PC-3 (cell line): Measurements from ENCODE around the gene PHF21B. TPM values are rescaled to one million over a fixed set of nuclear protein-coding genes. Genes with fewer than 3 reads are reported as not detected.

Experiments used
- ATAC-seq: fragments of 200-7000 bp; cut with Tn5 transposase; 2 replicates; pipeline ENCODE4 v1.9.1; 2020; ENCODE audit warnings: mild to moderate bottlenecking, moderate library complexity
- BruUV-seq: library from RNA; stranded (reverse); fragments of 400-500 nt; replicated peaks from 2 replicates; lab custom pipeline; 2021; lab: Mats Ljungman, UMichigan
- CTCF ChIA-PET: fragments of 300-600 bp; sonication (Branson Sonifier 250); formaldehyde crosslinking; loops from one replicate; lab custom pipeline; 2022; ENCODE audit warnings: antibody characterized with exemption; lab: Charles Lee
- POLR2A ChIA-PET: fragments of 300-600 bp; sonication (Branson Sonifier 250); formaldehyde crosslinking; loops from one replicate; lab custom pipeline; 2022; ENCODE audit warnings: antibody characterized with exemption; ENCODE audit not compliant: unreplicated experiment; lab: Charles Lee
- DNase-seq: peaks from one replicate; pipeline ENCODE4 v3.0.0-alpha.2; 2015
- H2AFZ ChIP-seq: fragments of 300-600 bp; sonication (generic); 2 replicates; pipeline ENCODE4 v1.6.0; 2016; ENCODE audit warnings: antibody characterized with exemption, low read length
- H3F3A ChIP-seq: fragments of 300-600 bp; sonication (generic); one replicate; pipeline ENCODE4 v1.6.0; 2017; ENCODE audit warnings: antibody characterized with exemption, low read length, control low read depth, mild to moderate bottlenecking; ENCODE audit not compliant: unreplicated experiment
- H3K27ac ChIP-seq: fragments of 300-600 bp; sonication (generic); 2 replicates; pipeline ENCODE4 v1.5.1; 2016; ENCODE audit warnings: mild to moderate bottlenecking, low read length
- H3K27me3 ChIP-seq: fragments of 300-600 bp; sonication (generic); 2 replicates; pipeline ENCODE4 v1.6.1; 2016; ENCODE audit warnings: low read length, mixed read lengths
- H3K36me3 ChIP-seq: fragments of 300-600 bp; sonication (generic); 2 replicates; pipeline ENCODE4 v1.6.1; 2016; ENCODE audit warnings: low read depth, mixed run types, low read length, mixed read lengths
- H3K4me1 ChIP-seq: fragments of 300-600 bp; sonication (generic); 2 replicates; pipeline ENCODE4 v1.5.1; 2016; ENCODE audit warnings: low read length; ENCODE audit not compliant: insufficient read depth
- H3K4me2 ChIP-seq: fragments of 300-600 bp; sonication (generic); 2 replicates; pipeline ENCODE4 v1.6.0; 2016; ENCODE audit warnings: low read length
- H3K4me3 ChIP-seq: fragments of 300-600 bp; sonication (generic); 2 replicates; pipeline ENCODE4 v1.5.1; 2016; ENCODE audit warnings: mild to moderate bottlenecking, low read length, mixed read lengths
- H3K79me2 ChIP-seq: fragments of 300-600 bp; sonication (generic); 2 replicates; pipeline ENCODE4 v1.6.1; 2017; ENCODE audit warnings: low read length, mixed read lengths
- H3K9ac ChIP-seq: fragments of 300-600 bp; sonication (generic); 2 replicates; pipeline ENCODE4 v1.6.0; 2016; ENCODE audit warnings: mild to moderate bottlenecking, low read length
- H3K9me2 ChIP-seq: fragments of 300-600 bp; sonication (generic); replicated peaks from 2 replicates; pipeline ENCODE4 v1.6.1; 2016; ENCODE audit warnings: mixed run types, low read length, mixed read lengths
- H3K9me3 ChIP-seq: fragments of 300-600 bp; sonication (generic); 2 replicates; pipeline ENCODE4 v1.6.1; 2016; ENCODE audit warnings: low read length, mixed read lengths
- H4K20me1 ChIP-seq: fragments of 300-600 bp; sonication (generic); 2 replicates; pipeline ENCODE4 v1.6.1; 2016; ENCODE audit warnings: low read length, mixed read lengths
- CTCF ChIP-seq: fragments of 300-600 bp; sonication (generic); conservative IDR thresholded peaks from 2 replicates; pipeline ENCODE4 v1.5.1; 2017; ENCODE audit warnings: antibody characterized with exemption, low read depth, mild to moderate bottlenecking, low read length
- EZH2 ChIP-seq: fragments of 300-600 bp; sonication (generic); IDR thresholded peaks from one replicate; pipeline ENCODE4 v1.6.1; 2017; ENCODE audit warnings: antibody characterized with exemption, mild to moderate bottlenecking, low read length; ENCODE audit not compliant: unreplicated experiment
- EZH2phosphoT487 ChIP-seq: fragments of 300-600 bp; sonication (generic); IDR thresholded peaks from 2 replicates; pipeline ENCODE4 v1.6.1; 2018; ENCODE audit warnings: mild to moderate bottlenecking, antibody characterized with exemption, low read length, borderline replicate concordance
- intact Hi-C: fragments of 100-400 bp; cut with micrococcal nuclease; formaldehyde crosslinking; loops from 2 replicates; pipeline ENCODE4 v1.9.0; 2023
- total RNA-seq: library from RNA; depleted of rRNA; stranded (reverse); fragments of >200 nt; gene quantifications from 2 replicates; pipeline ENCODE4 v1.2.3, GENCODE V29; 2014

Gene PHF21B
- total RNA-seq, 1 experiment from 2014 or later, result not detected

GRCh38 chr22:44992166-44992565 is 17.6 kb downstream of the PHF21B start:
- H3K4me1 ChIP-seq, result no peaks in the 10 kb centered on the region
- H3K4me2 ChIP-seq, result no peak overlapping the region
- H2AFZ ChIP-seq, result no peak overlapping the region
- peaks cover 41% of the 10 kb centered on the region for H3K27me3 ChIP-seq
- no peaks in the 10 kb centered on the region for H3K9me3 ChIP-seq
- no peak overlapping the region for H3K4me3 ChIP-seq
- POLR2A ChIA-PET, result no interaction called here
- H4K20me1 ChIP-seq, result no peaks in the 10 kb centered on the region
- DNase-seq (no peak), ATAC-seq (no peak)
- BruUV-seq, result no TSS peak
- CTCF ChIA-PET, result no interaction called here
- intact Hi-C loops, result no loop called here
- H3K9ac ChIP-seq, result no peak overlapping the region
- no peaks in the 10 kb centered on the region for H3F3A ChIP-seq
- no peaks in the 10 kb centered on the region for H3K36me3 ChIP-seq
- H3K79me2 ChIP-seq, result no peaks in the 10 kb centered on the region
- no peak overlapping the region for H3K27ac ChIP-seq
- TF ChIP-seq CTCF (no peak), EZH2phosphoT487 (no peak), EZH2 (no peak)
- no peaks in the 10 kb centered on the region for H3K9me2 ChIP-seq

DNA sequence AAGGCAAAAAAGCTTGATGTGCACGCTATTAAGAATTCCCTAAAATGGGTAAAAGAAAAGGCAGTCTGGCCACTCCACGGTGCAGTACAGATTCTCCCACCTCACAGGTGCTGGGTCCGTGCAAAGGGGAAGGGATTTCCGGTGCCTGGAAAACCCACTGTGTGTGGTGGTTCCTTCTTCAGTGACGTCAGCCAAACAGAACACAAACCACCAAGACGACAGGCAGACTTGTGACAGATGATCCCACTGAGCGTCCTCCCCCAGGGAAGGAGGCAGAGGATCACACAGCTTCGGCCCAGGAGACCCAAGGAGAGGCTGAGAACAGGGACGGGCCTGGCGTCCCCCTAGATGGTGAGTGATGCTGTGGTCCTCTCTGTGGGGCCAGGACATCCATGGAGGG is 18.6 kb downstream of the PHF21B start:
- no peak overlapping the region for H3K27ac ChIP-seq
- intact Hi-C loops, result no loop called here
- H3F3A ChIP-seq, result no peaks in the 10 kb centered on the region
- ChIA-PET CTCF (no interaction called here), POLR2A (no interaction called here)
- no peak for ATAC-seq
- H3K36me3 ChIP-seq, result no peaks in the 10 kb centered on the region
- H3K4me3 ChIP-seq, result no peak overlapping the region
- H3K9ac ChIP-seq, result no peak overlapping the region
- no peak overlapping the region for H2AFZ ChIP-seq
- no peaks in the 10 kb centered on the region for H4K20me1 ChIP-seq
- TF ChIP-seq CTCF (no peak), EZH2 (no peak), EZH2phosphoT487 (no peak)
- H3K4me2 ChIP-seq, result no peak overlapping the region
- H3K27me3 ChIP-seq, result peaks cover 38% of the 10 kb centered on the region
- DNase-seq, result no peak
- H3K79me2 ChIP-seq, result no peaks in the 10 kb centered on the region
- no peaks in the 10 kb centered on the region for H3K9me2 ChIP-seq
- no TSS peak for BruUV-seq
- H3K9me3 ChIP-seq, result no peaks in the 10 kb centered on the region
- H3K4me1 ChIP-seq, result no peaks in the 10 kb centered on the region

- H4K20me1 ChIP-seq, result no peaks in the 10 kb centered on the region
- no peak for ATAC-seq
- peaks cover 34% of the 10 kb centered on the region for H3K27me3 ChIP-seq
- no peaks in the 10 kb centered on the region for H3K9me2 ChIP-seq
- ChIA-PET CTCF (no interaction called here), POLR2A (no interaction called here)
- no peak overlapping the region for H3K4me2 ChIP-seq
- no peaks in the 10 kb centered on the region for H3K9me3 ChIP-seq
- no peak overlapping the region for H2AFZ ChIP-seq
- H3K9ac ChIP-seq, result no peak overlapping the region
- no peak overlapping the region for H3K27ac ChIP-seq
- no peaks in the 10 kb centered on the region for H3K36me3 ChIP-seq
- intact Hi-C loops, result no loop called here
- H3K4me1 ChIP-seq, result no peaks in the 10 kb centered on the region
- no peaks in the 10 kb centered on the region for H3K79me2 ChIP-seq
- no peak for TF ChIP-seq EZH2
- no peak for TF ChIP-seq CTCF
- no peak for TF ChIP-seq EZH2phosphoT487
- no peak for DNase-seq
- no TSS peak for BruUV-seq
- no peak overlapping the region for H3K4me3 ChIP-seq
- no peaks in the 10 kb centered on the region for H3F3A ChIP-seq
Measured at GRCh38 chr22:44990810-44991209, 19.0 kb downstream of the PHF21B start.
